Pancreas (tissue), 10 donors: Measurements from ENCODE around the gene DRAXIN. TPM values are rescaled to one million over a fixed set of nuclear protein-coding genes. Genes with fewer than 3 reads are reported as not detected.
A peak's percentile ranks its signal among the peaks of the same experiment; 100 is the strongest.

Experiments
- ATAC-seq, 4 donors: fragments of 200-7000 bp; cut with Tn5 transposase; one replicate each; pipeline versions ENCODE4 v1.8.0 to v1.9.1; 2020; ENCODE audit warnings: mild to moderate bottlenecking in 4 of 4, moderate library complexity in 4 of 4
- DNase-seq, 6 donors: peaks; one replicate each; pipeline ENCODE4 v3.0.0-alpha.2; 2020
- FAIRE-seq: peaks from 2 replicates; lab custom pipeline; 2012; peaks lifted over from hg19 to GRCh38; lab: Jason Lieb, UNC
- H3K27ac ChIP-seq, 4 donors: fragments of 200-600 bp; sonication (generic); 1 replicate in 3 of 4; 2 replicates in 1 of 4; pipeline versions ENCODE4 v1.5.0 to v1.8.0; 2020
- H3K27me3 ChIP-seq, 4 donors: fragments of 200-600 bp; one replicate each; pipeline ENCODE4 v1.8.0; 2021
- H3K36me3 ChIP-seq, 3 donors: fragments of 200-600 bp; sonication (generic) in 1 of 3; one replicate each; pipeline versions ENCODE4 v1.5.0 to v1.8.0; 2020 to 2021
- H3K4me1 ChIP-seq, 3 donors: fragments of 200-600 bp; one replicate each; pipeline ENCODE4 v1.8.0; 2021
- H3K4me3 ChIP-seq, 4 donors: fragments of 200-600 bp; sonication (generic) in 2 of 4; one replicate each; pipeline versions ENCODE4 v1.5.0 to v1.8.0; 2020 to 2021
- H3K9me3 ChIP-seq, 4 donors: fragments of 200-600 bp; one replicate each; pipeline ENCODE4 v1.8.0; 2021
- CTCF ChIP-seq, 4 donors: fragments of 200-600 bp; sonication (generic) in 3 of 4; IDR thresholded peaks; one replicate each; pipeline versions ENCODE4 v1.5.0 to v1.8.0; 2021; ENCODE audit warnings: antibody characterized with exemption in 4 of 4
- WGBS, 2 donors: extraction: QIAGEN DNeasy Blood & Tissue Kit; methylation state at CpG; one replicate each; pipeline ENCODE4 v1.1.7; 2013; 5-methylcytosine and 5-hydroxymethylcytosine counted together
- intact Hi-C, 3 donors: fragments of 100-400 bp; cut with DNase I; formaldehyde crosslinking; loops; one replicate each; pipeline versions ENCODE4 v1.11.1 to v1.14.2; 2022
- polyA plus RNA-seq, 2 donors: library from polyadenylated mRNA; stranded (reverse); fragments of 200-250 nt; gene quantifications; one replicate each; pipeline ENCODE4 v1.2.3, GENCODE V29; 2013
- total RNA-seq, 6 donors: library from RNA; stranded (reverse); fragmentation: NEBNext Ultra II Directional in 4 of 6; extraction: Animal tissue kit (Norgen Biotek cat#: 25700) in 4 of 6; gene quantifications; one replicate each; pipeline versions ENCODE4 v1.2.1 to v1.2.4, GENCODE V29; 2021 to 2023
- donor health status: healthy with polysubstance abuse.
- donor health status: DM: no; HTN: no; CAD: no; lungs with moderate emphysema.
- donor health status: DM: no; HTN: no; CAD: no.
- donor health status: control.
- donor health status: control.
- donor health status: Bipolar disorder and iron deficiency.
- donor health status: DM: yes; HTN: yes; CAD: no.
- donor health status: DM: no; HTN: no; CAD: no.
- donor health status: DM: no; HTN: no; CAD: no.
- donor health status: DM: yes; HTN: yes; CAD: no.

DRAXIN gene
- total and polyA plus RNA-seq, 8 donors = under 0.01 to 0.09 (median 0.03) TPM; not detected in 1

- WGBS, 2 donors = 82 to 83% methylated on average over 11 of the region's 11 CpGs
- no peak overlapping the region for H3K27ac ChIP-seq
- H3K9me3 ChIP-seq = no peaks in the 10 kb centered on the region
- no peak for ATAC-seq
- H3K27me3 ChIP-seq = no peaks in the 10 kb centered on the region
- FAIRE-seq = no peak
- no peaks in the 10 kb centered on the region for H3K36me3 ChIP-seq
- no peak overlapping the region for H3K4me3 ChIP-seq
- no peaks in the 10 kb centered on the region for H3K4me1 ChIP-seq
- intact Hi-C loops = loop anchor here in 1 of 3 donors (10.0 kb wide), 1 partner anchor 74 kb away; the partner anchor contains the start of genes FBXO2 and FBXO44
- TF ChIP-seq CTCF (IDR thresholded peaks at IDR 0.05) = no peak
- DNase-seq = no peak
These were observed 37.6 kb downstream of the DRAXIN start for GRCh38 chr1:11729155-11729497.

- Histone ChIP-seq H3K4me3 (no peak overlapping the region), H3K4me1 (no peaks in the 10 kb centered on the region), H3K27ac (no peak overlapping the region), H3K27me3 (no peaks in the 10 kb centered on the region), H3K9me3 (no peaks in the 10 kb centered on the region), H3K36me3 (no peaks in the 10 kb centered on the region)
- peak in 2 of 4 donors; percentile 14 to 37 for ATAC-seq
- no peak for DNase-seq
- TF ChIP-seq CTCF (IDR thresholded peaks at IDR 0.05) = no peak
- intact Hi-C loops = loop anchor here in 1 of 3 donors (10.0 kb wide), 1 partner anchor 75 kb away; the partner anchor contains the start of genes FBXO2 and FBXO44
- no peak for FAIRE-seq
- WGBS, 2 donors = 60 to 63% methylated on average over 26 of the region's 26 CpGs
These were observed 38.3 kb downstream of the DRAXIN start for GRCh38 chr1:11729498-11730428.

GRCh38 chr1:11730429-11730891 is 39.0 kb downstream of the DRAXIN start:
- Histone ChIP-seq H3K27me3 (no peaks in the 10 kb centered on the region), H3K36me3 (no peaks in the 10 kb centered on the region), H3K4me3 (no peak overlapping the region), H3K27ac (no peak overlapping the region), H3K4me1 (no peaks in the 10 kb centered on the region), H3K9me3 (no peaks in the 10 kb centered on the region)
- no peak for DNase-seq
- intact Hi-C loops = no loop called here
- WGBS, 2 donors = 64 to 81% methylated on average over 5 of the region's 5 CpGs
- no peak for TF ChIP-seq CTCF (IDR thresholded peaks at IDR 0.05)
- FAIRE-seq = no peak
- peak in 3 of 4 donors; percentile 43 to 72 (median 70) for ATAC-seq

- Histone ChIP-seq H3K4me1 (peaks cover 0 to 1% (median under 1%) of the 10 kb centered on the region in 3 donors), H3K27ac (no peak overlapping the region), H3K4me3 (peak overlapping the region in 1 of 4 donors; percentile 31), H3K9me3 (no peaks in the 10 kb centered on the region), H3K27me3 (no peaks in the 10 kb centered on the region), H3K36me3 (no peaks in the 10 kb centered on the region)
- FAIRE-seq (no peak), ATAC-seq (no peak), DNase-seq (no peak)
- intact Hi-C loops = no loop called here
- WGBS, 2 donors = 44 to 56% methylated on average over 16 of the region's 17 CpGs
- no peak for TF ChIP-seq CTCF (IDR thresholded peaks at IDR 0.05)
These were observed 40.3 kb downstream of the DRAXIN start for GRCh38 chr1:11731691-11732283.
